RWPE1 (cell line): ENCODE measurements around the gene CERS4.
"Not testable (repeated sequence)": the region's sequence is repeated elsewhere in the genome, so short reads cannot be mapped to it uniquely, and the experiment has no call there.

ENCODE experiments used
- CTCF ChIA-PET: fragments of 350-600 bp; sonication (Branson Sonifier 250); formaldehyde crosslinking; extraction: SDS; loops from one replicate; lab custom pipeline; 2021; lab: Yijun Ruan, JAX
- POLR2A ChIA-PET: fragments of 400-600 bp; formaldehyde crosslinking; extraction: SDS; loops from one replicate; lab custom pipeline; 2020; ENCODE audit warnings: antibody characterized with exemption; ENCODE audit not compliant: low non-redundant PET; lab: Yijun Ruan, JAX
- DNase-seq: peaks from one replicate; pipeline ENCODE4 v3.0.0; 2012; ENCODE audit warnings: low spot score
- H3K27ac ChIP-seq: fragments of 450-650 bp; 2 replicates; pipeline ENCODE4 v1.5.1; 2017
- TF ChIP-seq, protein P1 (sequence below): fragments of 450-650 bp; conservative IDR thresholded peaks from 2 replicates; pipeline ENCODE4 v1.5.1; 2017; ENCODE audit warnings: low read depth, mild to moderate bottlenecking

CERS4 gene

DNA sequence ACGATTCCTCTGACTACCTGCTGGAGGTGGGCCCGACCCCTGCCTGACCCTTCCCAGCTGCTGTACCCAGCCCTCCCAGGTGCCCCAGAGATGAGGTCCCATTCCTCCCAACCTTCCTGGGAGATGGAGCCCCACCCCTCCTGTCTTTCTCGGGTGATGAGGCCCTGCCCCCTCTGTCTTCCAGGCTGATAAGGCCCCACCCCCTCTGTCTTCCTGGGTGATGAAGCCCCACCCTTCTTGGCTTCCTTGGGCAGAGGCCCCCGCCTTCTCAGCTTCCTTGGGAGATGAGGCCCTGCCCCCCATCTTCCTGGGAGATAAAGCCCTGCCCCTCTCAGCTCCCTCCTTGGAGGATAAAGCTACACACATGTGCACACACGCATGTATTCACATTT, 47.9 kb downstream of the CERS4 start:
- peak overlapping the region; percentile 5; the same call in 1 of the 2 replicates for H3K27ac ChIP-seq
- DNase-seq, result peak; percentile 45
- CTCF ChIA-PET, result no interaction called here
- TF ChIP-seq, protein P1, sequence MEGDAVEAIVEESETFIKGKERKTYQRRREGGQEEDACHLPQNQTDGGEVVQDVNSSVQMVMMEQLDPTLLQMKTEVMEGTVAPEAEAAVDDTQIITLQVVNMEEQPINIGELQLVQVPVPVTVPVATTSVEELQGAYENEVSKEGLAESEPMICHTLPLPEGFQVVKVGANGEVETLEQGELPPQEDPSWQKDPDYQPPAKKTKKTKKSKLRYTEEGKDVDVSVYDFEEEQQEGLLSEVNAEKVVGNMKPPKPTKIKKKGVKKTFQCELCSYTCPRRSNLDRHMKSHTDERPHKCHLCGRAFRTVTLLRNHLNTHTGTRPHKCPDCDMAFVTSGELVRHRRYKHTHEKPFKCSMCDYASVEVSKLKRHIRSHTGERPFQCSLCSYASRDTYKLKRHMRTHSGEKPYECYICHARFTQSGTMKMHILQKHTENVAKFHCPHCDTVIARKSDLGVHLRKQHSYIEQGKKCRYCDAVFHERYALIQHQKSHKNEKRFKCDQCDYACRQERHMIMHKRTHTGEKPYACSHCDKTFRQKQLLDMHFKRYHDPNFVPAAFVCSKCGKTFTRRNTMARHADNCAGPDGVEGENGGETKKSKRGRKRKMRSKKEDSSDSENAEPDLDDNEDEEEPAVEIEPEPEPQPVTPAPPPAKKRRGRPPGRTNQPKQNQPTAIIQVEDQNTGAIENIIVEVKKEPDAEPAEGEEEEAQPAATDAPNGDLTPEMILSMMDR, result no peak
- POLR2A ChIA-PET, result no interaction called here

DNA sequence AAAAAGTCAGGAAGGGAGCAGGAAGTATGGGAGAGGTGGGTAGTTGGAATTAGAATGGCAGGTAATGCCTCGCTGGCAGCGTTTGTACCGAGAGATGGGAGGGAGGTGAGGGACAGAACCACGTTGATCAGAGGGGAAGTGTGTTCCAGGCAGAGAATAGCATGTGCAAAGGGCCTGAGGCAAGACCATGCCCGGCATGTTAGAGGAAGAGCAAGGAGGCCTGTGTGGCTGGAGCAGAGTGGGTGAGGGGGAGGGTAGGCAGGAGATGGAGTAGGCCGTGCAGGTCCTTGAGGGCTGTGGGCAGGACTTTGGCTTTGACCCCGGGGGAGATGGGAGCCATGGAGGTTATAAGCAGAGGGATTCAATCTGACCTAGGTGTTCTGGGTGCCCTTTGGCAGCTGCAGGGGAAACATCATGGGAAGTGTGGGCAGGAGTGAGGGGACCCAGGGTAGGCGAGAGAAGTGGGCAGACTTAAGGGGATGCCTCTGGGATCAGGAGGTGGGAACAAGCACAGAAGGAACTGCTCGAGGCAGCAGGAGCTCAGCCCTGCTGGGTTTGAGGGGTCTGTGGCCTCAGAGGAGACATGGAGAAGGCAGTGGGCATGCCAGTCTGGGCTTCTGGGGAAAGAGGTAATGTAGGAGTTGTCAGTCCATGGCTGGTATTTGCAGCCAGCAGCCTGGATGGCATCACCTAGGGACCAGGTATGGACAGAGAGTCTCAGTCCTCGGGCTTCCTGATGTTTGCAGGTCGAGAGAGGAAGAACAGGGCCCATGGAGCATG, 50.2 kb downstream of the CERS4 start:
- no peak overlapping the region for H3K27ac ChIP-seq
- ChIA-PET CTCF (no interaction called here), POLR2A (no interaction called here)
- TF ChIP-seq, protein P1, result no peak
- DNase-seq, result no peak

DNA sequence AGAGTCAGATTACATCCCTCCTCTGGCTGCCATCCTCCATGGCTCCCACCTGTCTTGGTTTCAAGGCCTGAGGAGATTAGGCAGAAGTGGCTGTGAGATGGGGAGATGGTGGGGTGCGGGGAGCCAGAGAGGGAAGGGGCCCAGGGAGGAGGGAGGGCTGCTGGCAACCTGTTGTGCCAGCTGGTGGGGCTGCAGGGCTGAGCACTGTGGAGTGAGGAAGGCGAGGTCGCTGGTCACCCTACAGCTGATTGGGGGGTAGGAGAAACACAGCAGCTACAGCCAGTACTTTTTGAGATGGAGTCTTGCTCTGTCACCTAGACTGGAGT, 50.7 kb downstream of the CERS4 start:
- ChIA-PET CTCF (no interaction called here), POLR2A (no interaction called here)
- TF ChIP-seq, protein P1, result no peak
- H3K27ac ChIP-seq, result no peak overlapping the region
- DNase-seq, result no peak

DNA sequence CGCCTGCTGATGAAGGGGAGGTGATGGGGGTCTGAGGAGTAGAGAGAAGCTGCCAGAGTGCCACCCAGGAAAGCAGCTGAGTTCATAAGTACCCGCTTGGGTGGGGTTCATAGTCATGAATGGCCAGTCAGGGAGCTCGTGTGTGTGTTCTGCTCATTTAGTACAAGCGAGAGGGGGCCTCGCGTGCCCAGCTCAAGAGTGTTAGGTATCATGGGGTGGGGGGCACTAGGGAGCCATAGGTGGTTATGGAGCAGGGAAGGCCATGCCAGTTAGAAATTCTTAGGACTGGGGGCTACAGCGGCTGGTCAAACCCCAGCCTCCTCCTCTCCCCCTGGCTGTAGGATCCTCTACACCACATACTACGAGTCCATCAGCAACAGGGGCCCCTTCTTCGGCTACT, 52.2 kb downstream of the CERS4 start:
- POLR2A ChIA-PET, result interaction anchor here (0.6 kb wide), 1 partner anchor 26 kb away, joined by 8 read pairs; no protein-coding TSS in a partner anchor

DNA sequence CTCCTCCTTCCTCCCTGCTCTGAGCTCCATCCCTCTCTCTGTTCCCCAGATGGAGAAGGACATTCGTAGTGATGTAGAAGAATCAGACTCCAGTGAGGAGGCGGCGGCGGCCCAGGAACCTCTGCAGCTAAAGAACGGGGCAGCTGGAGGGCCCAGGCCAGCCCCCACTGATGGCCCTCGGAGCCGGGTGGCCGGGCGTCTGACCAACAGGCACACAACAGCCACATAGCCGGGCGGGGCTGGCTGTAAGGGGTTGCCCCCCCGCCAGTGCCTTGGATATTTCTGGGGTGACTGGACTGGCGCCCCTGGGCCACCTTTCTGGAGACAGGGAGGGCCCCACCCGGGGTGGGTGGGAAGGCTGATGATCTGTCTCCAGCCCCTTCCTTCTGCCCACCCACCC, 52.7 kb downstream of the CERS4 start:
- no peak overlapping the region for H3K27ac ChIP-seq
- ChIA-PET POLR2A (no interaction called here), CTCF (no interaction called here)
- TF ChIP-seq, protein P1, result no peak
- DNase-seq, result no peak

More for the DNA sequence above, 52.2 kb downstream of the CERS4 start:
- no peak for DNase-seq
- CTCF ChIA-PET, result interaction anchor here (0.8 kb wide), 1 partner anchor 103 kb away, joined by 3 read pairs; no protein-coding TSS in a partner anchor
- no peak overlapping the region for H3K27ac ChIP-seq
- TF ChIP-seq, protein P1, result no peak

DNA sequence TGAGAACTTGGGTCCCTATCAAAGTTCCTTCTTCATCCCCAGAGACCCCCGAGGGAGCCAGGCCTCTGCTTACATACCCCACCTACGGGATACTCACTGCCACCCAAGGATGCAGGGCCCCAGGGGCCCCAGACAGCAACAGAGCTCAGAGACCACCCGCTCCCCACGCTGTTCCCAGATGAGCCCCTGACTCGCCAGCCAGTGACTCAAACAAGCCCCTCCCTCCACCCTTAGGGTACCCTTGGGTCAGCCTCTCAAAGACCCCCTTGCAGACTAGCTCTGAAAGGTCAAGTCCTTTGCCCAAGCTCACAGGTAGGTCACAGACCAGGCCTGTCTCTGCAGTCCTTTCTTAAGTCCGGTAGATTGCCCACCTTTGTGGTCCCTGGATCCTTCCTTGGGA, 53.3 kb downstream of the CERS4 start:
- ChIA-PET POLR2A (no interaction called here), CTCF (interaction anchor here (0.6 kb wide), 2 partner anchors 23 to 212 kb away, joined by 3 read pairs; no protein-coding TSS in a partner anchor)
- no peak for DNase-seq
- TF ChIP-seq, protein P1, result no peak
- no peak overlapping the region for H3K27ac ChIP-seq

DNA sequence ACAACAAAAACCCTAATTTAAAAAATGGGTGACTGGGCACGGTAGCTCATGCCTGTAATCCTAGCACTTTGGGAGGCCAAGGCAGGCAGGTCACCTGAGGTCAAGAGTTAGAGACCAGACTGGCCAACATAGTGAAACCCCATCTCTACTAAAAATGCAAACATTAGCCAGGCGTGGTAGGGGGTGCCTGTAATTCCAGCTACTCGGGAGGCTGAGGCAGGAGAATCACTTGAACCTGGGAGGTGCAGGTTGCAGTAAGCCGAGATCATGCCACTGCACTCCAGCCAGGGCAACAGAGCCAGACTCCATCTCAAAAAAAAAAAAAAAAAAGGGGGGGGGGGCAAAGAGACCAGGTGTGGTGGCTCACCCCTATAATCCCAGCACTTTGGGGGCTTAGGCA, 55.1 kb downstream of the CERS4 start:
- DNase-seq, H3K27ac ChIP-seq, POLR2A ChIA-PET: not testable (repeated sequence)
- CTCF ChIA-PET, result interaction anchor here (0.5 to 0.6 kb wide), 2 partner anchors 118 to 351 kb away, joined by 3 read pairs; no protein-coding TSS in a partner anchor
